Activated T-helper 2 cell treated with anti-CD3 and anti-CD28 coated beads, Interferon-gamma antibody, Interleukin-2, Interleukin-4, amounts not matched to agents 10 μg/mL and 5 μg/mL and 100 μg/mL, durations not matched to agents 14 hours and 24 hours and 36 hours (primary cell): ENCODE measurements around the gene SLC1A4. TPM values are rescaled to one million over a fixed set of nuclear protein-coding genes. Genes with fewer than 3 reads are reported as not detected.

Experiments used
- DNase-seq: peaks from one replicate; pipeline ENCODE4 v3.0.0; 2021; ENCODE audit warnings: low spot score
- H3K27ac Mint-ChIP-seq: one replicate; pipeline ENCODE4 v1.8.0; 2021; ENCODE audit warnings: mixed read lengths
- H3K27me3 Mint-ChIP-seq: one replicate; pipeline ENCODE4 v1.8.0; 2021; ENCODE audit warnings: low read depth, mixed read lengths
- H3K36me3 Mint-ChIP-seq: one replicate; pipeline ENCODE4 v1.8.0; 2021; ENCODE audit warnings: low read depth, mixed read lengths
- H3K4me1 Mint-ChIP-seq: one replicate; pipeline ENCODE4 v1.8.0; 2021; ENCODE audit warnings: low read depth, mixed read lengths
- H3K4me3 Mint-ChIP-seq: one replicate; pipeline ENCODE4 v1.8.0; 2021; ENCODE audit warnings: low read depth, mild to moderate bottlenecking, moderate library complexity, mixed read lengths
- H3K9me3 Mint-ChIP-seq: one replicate; pipeline ENCODE4 v1.8.0; 2021; ENCODE audit warnings: mixed read lengths
- intact Hi-C: fragments of 100-400 bp; cut with micrococcal nuclease; formaldehyde crosslinking; loops from one replicate; pipeline ENCODE4 v1.15.1; 2023
- total RNA-seq: library from RNA; stranded (reverse); gene quantifications from 2 replicates; pipeline ENCODE4 v1.2.3, GENCODE V29; 2022

Gene SLC1A4
- total RNA-seq, 1 donor from 2014 or later: 22.5 TPM

DNA sequence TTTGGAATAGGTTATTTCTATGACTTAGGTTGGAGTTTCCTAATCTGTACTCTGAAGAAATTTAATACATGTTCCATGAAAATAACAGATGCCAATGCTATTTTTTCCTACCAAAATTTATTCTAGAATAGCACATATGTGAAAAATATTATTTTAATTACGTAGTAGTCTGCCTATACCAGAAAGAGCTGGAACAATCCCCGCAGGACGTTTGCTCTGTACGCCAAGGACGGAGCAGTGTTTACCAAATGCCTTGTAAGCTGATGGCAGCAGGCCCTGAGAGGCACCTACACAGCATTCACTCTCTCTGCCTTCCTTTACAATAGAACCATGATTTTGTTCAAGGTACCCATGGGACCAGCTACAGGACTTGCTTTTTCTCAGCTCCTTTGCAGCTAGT is 16.8 kb upstream of the SLC1A4 start:
- Mint-ChIP-seq H3K4me3 (no peak overlapping the region), H3K4me1 (peaks cover 7% of the 10 kb centered on the region), H3K27me3 (peaks cover 8% of the 10 kb centered on the region), H3K36me3 (peaks cover 1% of the 10 kb centered on the region), H3K9me3 (no peaks in the 10 kb centered on the region), H3K27ac (no peak overlapping the region)
- no peak for DNase-seq
- intact Hi-C loops: no loop called here

DNA sequence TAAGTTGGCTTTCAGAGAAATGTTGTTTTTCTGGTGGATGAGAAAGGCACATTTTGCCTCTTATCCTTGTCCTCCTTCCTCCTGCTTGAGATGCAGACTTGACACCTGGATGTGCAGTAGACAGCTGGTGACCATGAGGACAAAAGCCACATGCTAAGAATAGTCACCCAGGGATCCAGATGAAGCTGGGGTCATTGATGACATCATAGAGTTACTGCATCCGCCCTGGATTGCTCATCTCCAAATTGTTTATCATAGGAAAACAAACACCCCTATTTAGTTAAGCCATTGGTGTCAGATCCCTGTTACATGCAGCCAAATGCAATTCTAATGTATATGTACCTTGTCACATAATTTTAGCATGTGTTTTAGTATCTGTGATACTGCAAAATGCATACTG is 16.3 kb upstream of the SLC1A4 start:
- no peak for DNase-seq
- Mint-ChIP-seq H3K4me1 (peaks cover 10% of the 10 kb centered on the region), H3K27ac (no peak overlapping the region), H3K27me3 (peaks cover 10% of the 10 kb centered on the region), H3K9me3 (no peaks in the 10 kb centered on the region), H3K36me3 (peaks cover 3% of the 10 kb centered on the region), H3K4me3 (no peak overlapping the region)
- intact Hi-C loops: no loop called here

DNA sequence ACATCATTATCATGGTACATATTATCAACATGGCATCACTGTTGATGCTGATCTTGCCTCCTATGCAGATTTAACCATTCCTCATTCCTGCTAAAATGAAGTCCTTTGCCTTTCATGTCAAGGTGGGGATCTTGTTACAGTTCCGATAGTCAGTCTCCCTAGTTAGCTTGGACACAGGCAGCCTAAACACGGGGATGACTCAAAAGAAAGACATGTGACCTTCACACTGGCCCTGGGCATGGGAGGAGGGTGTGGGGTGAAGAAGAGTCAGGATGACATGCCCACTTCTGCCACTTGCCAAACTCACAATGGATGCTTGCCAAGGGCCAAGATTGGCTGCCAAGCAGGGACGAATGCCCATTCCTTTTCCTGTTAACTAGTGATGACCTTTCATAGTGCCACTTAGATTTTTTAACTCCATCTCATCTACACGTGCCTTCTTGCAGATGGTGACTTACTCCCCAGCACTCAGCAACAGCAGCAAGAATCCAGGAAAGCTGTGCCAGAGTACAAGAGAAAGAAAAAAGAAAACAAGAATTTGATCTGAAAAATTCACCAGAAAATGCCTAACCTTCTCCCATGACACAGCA is 13.9 kb upstream of the SLC1A4 start:
- peaks cover 3% of the 10 kb centered on the region for H3K36me3 Mint-ChIP-seq
- DNase-seq: no peak
- no peaks in the 10 kb centered on the region for H3K9me3 Mint-ChIP-seq
- H3K4me1 Mint-ChIP-seq: peaks cover 23% of the 10 kb centered on the region
- peaks cover 10% of the 10 kb centered on the region for H3K27me3 Mint-ChIP-seq
- H3K27ac Mint-ChIP-seq: no peak overlapping the region
- no peak overlapping the region for H3K4me3 Mint-ChIP-seq
- intact Hi-C loops: no loop called here

DNA sequence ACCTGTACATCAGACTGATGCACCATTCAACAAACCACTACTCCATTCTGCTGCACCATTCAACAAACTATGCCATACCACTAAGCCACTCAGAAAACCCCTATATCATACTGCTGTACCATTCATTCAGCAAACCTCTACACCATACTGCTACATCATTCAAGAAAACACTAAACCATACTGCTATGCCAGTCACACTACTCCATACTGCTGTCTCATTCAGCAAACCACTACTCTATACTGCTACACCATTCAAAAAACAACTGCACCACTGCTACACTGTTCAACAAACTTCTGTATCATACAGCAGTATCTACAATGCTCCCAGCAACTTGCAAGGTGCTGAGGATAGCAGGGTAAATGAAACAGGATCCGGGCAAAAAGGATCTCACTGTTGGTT is 12.9 kb upstream of the SLC1A4 start:
- Mint-ChIP-seq H3K9me3 (no peaks in the 10 kb centered on the region), H3K4me3 (no peak overlapping the region), H3K36me3 (peaks cover 3% of the 10 kb centered on the region), H3K27ac (no peak overlapping the region), H3K4me1 (peaks cover 28% of the 10 kb centered on the region), H3K27me3 (peaks cover 10% of the 10 kb centered on the region)
- intact Hi-C loops: no loop called here
- no peak for DNase-seq

DNA sequence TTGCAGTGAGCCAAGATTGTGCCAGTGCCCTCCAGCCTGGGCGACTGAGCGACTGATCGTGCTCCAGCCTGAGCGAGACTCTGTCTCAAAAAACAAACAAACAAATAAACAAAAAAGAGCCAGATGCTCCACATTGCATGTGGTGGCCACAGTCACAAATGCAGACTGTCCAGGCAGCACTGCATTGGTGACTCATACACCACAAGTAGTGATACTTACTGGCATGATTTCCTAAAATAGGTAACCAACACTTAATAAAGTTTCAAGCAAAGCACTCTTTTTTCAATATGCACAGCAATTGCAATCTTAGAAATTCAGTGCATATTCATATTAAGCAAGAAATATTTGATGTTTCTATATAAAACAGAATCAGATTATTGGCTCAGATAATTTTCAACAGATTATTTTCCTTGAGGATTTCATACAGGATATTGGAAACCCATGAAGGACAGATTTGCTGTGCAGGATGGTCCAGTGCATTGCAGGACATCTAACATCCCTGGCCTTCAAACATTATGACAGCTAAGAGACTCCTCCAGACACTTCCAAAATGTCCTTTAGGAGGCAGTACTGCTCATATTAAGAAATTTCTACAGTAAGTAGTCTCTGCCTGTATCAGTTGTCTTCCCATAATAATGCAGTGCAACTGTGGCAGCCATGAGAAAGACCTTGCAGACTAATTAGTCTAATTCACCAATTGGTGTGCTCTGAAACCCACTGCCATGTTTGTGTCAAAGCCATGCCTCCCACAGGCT is 10.5 kb upstream of the SLC1A4 start:
- Mint-ChIP-seq H3K4me3 (no peak overlapping the region), H3K36me3 (peaks cover 3% of the 10 kb centered on the region), H3K27ac (no peak overlapping the region), H3K4me1 (peaks cover 49% of the 10 kb centered on the region), H3K27me3 (peaks cover 10% of the 10 kb centered on the region), H3K9me3 (no peaks in the 10 kb centered on the region)
- DNase-seq: no peak
- intact Hi-C loops: loop anchor here (1.0 kb wide), 1 partner anchor 65 kb away; no protein-coding TSS in a partner anchor

DNA sequence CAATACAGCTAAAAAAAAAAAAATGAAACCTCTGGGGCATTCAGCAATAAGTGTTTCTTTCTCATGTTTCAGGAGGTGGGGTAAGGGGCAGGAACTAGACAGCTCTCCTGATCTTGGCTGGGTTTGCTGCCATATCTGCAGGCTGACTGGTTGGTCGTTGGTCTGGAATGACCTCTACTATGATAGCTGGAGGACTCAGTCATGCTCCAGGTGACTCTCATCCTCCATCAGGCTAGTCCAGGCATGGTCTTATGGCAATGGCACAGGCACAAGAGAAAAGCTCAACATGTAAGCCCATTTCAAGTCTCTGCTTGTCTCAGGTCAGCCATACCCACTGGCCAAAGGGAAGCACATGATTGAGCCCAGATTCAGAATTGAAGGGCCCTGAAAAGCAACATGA is 9.5 kb upstream of the SLC1A4 start:
- intact Hi-C loops: loop anchor here (1.0 to 10.0 kb wide), 4 partner anchors 64 to 767 kb away; partner anchors contain the start of gene SPRED2
- Mint-ChIP-seq H3K9me3 (no peaks in the 10 kb centered on the region), H3K27me3 (peaks cover 14% of the 10 kb centered on the region), H3K4me1 (peaks cover 56% of the 10 kb centered on the region), H3K27ac (peak overlapping the region; percentile 10), H3K36me3 (peaks cover 6% of the 10 kb centered on the region), H3K4me3 (no peak overlapping the region)
- DNase-seq: no peak

DNA sequence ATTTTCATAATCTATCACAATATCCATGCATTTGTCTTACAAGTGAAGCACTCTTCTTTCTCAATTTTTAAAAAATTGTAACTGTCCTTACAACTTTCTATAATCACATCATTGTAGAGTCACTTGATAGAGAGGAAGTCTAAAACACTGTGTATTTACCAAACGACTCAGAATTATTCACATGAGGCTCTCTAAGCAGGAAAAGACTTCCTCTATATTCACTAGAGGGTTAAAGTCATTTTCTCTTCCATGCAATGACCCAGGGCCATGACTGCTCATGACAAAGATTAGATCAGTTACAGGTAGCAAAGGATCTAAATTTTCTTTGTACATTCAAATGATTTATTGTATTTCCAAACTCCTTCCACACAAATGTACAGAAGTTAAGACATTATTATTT is 9.0 kb upstream of the SLC1A4 start:
- no peak for DNase-seq
- Mint-ChIP-seq H3K27me3 (peaks cover 13% of the 10 kb centered on the region), H3K4me3 (no peak overlapping the region), H3K27ac (peak overlapping the region; percentile 10), H3K4me1 (peaks cover 59% of the 10 kb centered on the region), H3K36me3 (peaks cover 6% of the 10 kb centered on the region), H3K9me3 (no peaks in the 10 kb centered on the region)
- intact Hi-C loops: loop anchor here (5.0 to 10.0 kb wide), 3 partner anchors 245 to 768 kb away; partner anchors contain the start of gene SPRED2

DNA sequence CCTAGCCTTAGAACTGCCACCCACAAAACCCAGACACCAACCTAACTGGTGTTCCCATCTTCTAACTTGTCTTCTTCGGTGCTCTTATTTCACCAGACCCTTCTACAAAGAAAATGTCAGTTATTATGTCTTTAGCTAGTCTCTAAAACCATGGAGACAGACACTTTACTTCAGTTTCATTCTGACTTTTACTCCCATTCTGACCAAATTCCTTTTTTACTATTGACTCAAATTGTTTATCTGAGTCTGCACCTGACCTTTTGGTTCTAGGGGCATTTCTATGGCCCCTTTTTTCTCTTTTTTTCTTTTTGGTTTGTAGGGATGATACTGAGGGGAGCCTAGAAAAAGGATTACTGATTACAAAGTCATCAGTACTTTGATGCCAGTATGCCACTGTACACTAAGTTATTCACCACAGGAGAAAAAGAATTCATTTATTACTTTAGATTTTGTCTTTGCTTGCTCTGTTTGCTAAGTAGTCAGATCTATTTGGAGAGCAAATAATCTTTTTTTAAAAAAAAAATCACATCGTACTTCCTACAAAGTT is 6.8 kb upstream of the SLC1A4 start:
- Mint-ChIP-seq H3K9me3 (no peaks in the 10 kb centered on the region), H3K27ac (peak overlapping the region; percentile 80), H3K4me1 (peaks cover 75% of the 10 kb centered on the region), H3K36me3 (peaks cover 5% of the 10 kb centered on the region), H3K27me3 (peaks cover 6% of the 10 kb centered on the region), H3K4me3 (peak overlapping the region; percentile 17)
- no peak for DNase-seq
- intact Hi-C loops: loop anchor here (1.0 to 10.0 kb wide), 6 partner anchors 8 to 770 kb away; partner anchors contain the start of gene SPRED2

DNA sequence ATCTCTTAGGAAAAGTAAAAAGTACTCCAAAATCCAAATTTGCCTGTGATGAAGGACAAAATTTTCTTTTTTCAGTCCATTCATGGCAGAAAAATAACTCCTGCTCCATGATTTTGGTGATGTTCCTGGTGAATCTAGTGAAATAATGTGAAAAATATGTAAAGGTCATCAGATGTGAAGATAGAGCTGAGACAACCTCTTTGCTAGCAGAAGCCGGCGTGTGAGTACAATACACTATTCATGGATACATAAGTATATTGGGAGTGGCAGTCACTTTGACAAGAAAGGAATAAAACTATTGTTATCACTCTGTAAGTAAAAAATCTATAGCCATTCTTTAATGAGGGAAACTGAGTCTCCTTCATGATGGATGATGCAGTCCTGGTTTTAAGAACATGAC is 6.3 kb upstream of the SLC1A4 start:
- Mint-ChIP-seq H3K4me1 (peaks cover 74% of the 10 kb centered on the region), H3K27me3 (peaks cover 3% of the 10 kb centered on the region), H3K4me3 (no peak overlapping the region), H3K9me3 (no peaks in the 10 kb centered on the region), H3K36me3 (peaks cover 3% of the 10 kb centered on the region), H3K27ac (peak overlapping the region; percentile 80)
- intact Hi-C loops: loop anchor here (1.0 to 10.0 kb wide), 6 partner anchors 7 to 771 kb away; partner anchors contain the start of gene SPRED2
- DNase-seq: no peak

DNA sequence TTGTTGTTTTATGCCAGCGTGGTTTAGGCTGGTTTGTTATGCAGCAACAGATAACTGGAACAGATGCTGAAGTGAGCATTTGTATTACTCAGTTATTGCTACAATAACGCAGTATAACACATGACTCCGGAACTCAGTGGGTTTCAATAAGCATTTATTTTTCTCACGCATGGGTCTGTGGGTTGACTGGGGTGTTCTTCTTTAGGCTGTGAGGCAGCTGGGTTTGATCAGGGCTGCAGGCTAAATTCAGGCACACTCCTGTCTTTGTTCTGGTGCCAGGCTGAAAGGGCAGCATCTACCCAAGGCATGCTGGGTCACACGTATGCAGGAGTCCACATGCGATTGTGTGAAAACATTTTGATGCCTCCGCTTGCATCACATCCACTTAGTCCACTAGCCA is 3.8 kb upstream of the SLC1A4 start:
- DNase-seq: no peak
- intact Hi-C loops: loop anchor here (5.0 to 10.0 kb wide), 4 partner anchors 251 to 463 kb away; partner anchors contain the start of genes AFTPH and SPRED2

DNA sequence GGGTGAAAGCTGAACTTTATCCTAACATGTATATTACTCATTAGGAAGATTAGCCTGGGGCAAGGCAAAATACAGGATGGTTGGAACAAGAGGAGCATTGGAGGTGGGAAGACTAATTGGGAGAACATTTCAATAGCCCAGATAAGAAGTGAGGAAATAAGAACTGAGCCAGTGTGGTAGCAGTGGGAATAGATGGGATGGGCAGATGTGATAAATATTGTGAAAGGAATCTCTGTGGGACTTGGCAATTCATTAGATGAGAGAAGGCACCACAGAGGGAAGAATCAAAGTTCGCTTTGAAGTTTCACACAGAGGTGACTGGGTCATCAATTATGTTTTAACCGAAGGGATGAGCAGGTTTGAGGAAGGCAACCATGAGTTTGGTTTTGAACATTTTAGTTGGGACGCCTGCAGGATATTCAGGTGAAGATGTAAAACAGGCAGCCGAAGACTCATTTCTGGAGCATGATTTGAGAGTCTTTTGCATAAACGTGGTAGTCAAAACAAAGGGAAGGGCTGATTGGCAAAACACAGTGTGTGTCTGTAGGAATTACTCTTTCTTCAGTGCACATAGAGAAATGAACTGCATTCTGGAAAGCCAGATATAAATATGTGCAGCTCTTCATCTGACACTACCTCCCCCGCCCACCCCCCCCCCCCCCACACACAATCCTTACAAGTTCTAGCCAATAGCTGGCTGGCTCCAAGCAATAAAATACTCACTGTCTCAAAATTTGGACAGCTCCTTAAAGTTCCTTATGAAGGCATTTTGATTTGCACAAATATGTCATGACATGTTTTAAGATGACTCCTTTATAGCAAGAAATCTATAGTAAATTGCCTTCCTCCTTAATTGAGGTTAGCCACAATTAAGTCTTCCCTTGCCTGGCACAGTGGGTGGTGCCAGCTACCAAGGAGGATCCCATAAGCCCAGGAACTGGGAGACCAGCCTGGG is 1.9 kb upstream of the SLC1A4 start:
- Mint-ChIP-seq H3K36me3 (peaks cover 15% of the 10 kb centered on the region), H3K4me3 (peak overlapping the region; percentile 83), H3K9me3 (no peaks in the 10 kb centered on the region), H3K27ac (peak overlapping the region; percentile 83), H3K27me3 (peaks cover 3% of the 10 kb centered on the region), H3K4me1 (peaks cover 63% of the 10 kb centered on the region)
- intact Hi-C loops: loop anchor here (5.0 to 10.0 kb wide), 4 partner anchors 252 to 465 kb away; partner anchors contain the start of genes AFTPH and SPRED2
- DNase-seq: no peak

More for the DNA sequence above, 3.8 kb upstream of the SLC1A4 start:
- Mint-ChIP-seq H3K36me3 (peaks cover 3% of the 10 kb centered on the region), H3K27me3 (peaks cover 3% of the 10 kb centered on the region), H3K9me3 (no peaks in the 10 kb centered on the region), H3K4me3 (no peak overlapping the region), H3K4me1 (peaks cover 63% of the 10 kb centered on the region), H3K27ac (no peak overlapping the region)

DNA sequence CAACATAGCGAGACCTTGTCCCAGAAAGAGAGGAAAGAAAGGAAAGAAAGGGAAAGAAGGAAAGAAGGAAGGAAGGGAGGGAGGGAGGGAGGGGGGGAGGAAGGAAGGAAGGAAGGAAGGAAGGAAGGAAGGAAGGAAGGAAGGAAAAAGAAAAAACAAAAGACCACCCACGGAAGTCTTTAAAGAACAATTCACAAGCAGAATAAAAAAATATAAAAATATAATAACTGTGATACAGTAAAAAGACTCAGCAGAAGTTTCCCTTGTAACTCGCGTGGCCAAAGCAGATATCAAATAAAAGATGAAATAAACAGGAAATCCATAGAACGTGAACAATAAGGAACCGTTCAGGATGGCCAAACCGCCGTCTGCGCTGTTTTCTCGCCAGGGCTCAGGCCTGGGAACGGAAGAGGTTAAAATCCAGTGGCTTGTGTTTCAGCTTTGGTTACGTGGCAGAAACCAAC is 1.2 kb upstream of the SLC1A4 start:
- Mint-ChIP-seq H3K27ac (peak overlapping the region; percentile 90), H3K4me1 (peaks cover 63% of the 10 kb centered on the region), H3K9me3 (no peaks in the 10 kb centered on the region), H3K36me3 (peaks cover 23% of the 10 kb centered on the region), H3K27me3 (peaks cover 3% of the 10 kb centered on the region), H3K4me3 (peak overlapping the region; percentile 84)
- no peak for DNase-seq
- intact Hi-C loops: loop anchor here (2.0 to 10.0 kb wide), 9 partner anchors 53 to 466 kb away; partner anchors contain the start of genes ACTR2, AFTPH, CEP68 and RAB1A
